H1 (cell line): ENCODE data around the gene ELFN1. TPM values are rescaled to one million over a fixed set of nuclear protein-coding genes. Genes with fewer than 3 reads are reported as not detected.

ENCODE experiments used
- BACH1 ChIP-seq: IDR thresholded peaks from 2 replicates; pipeline ENCODE4 v1.6.1; 2012; ENCODE audit warnings: low read length, improper control_type of control experiment
- CHD2 ChIP-seq: IDR thresholded peaks from 2 replicates; pipeline ENCODE4 v1.6.1; 2012; ENCODE audit warnings: low read length, improper control_type of control experiment
- CHD7 ChIP-seq: fragments of 300-600 bp; sonication (generic); IDR thresholded peaks from 2 replicates; pipeline ENCODE4 v1.7.1; 2012; ENCODE audit warnings: low read length, moderate library complexity, mild to moderate bottlenecking, inconsistent platforms; ENCODE audit not compliant: insufficient replicate concordance
- HDAC2 ChIP-seq, 2 experiments: fragments of 300-600 bp in 1 of 2; sonication (generic) in 1 of 2; IDR thresholded peaks; 2 replicates each; pipeline ENCODE4 v1.6.1; 2011 to 2012; ENCODE audit warnings: low read depth in 2 of 2, low read length in 2 of 2, mild to moderate bottlenecking in 2 of 2, moderate library complexity in 2 of 2, borderline replicate concordance in 1 of 2, inconsistent platforms in 1 of 2
- SP4 ChIP-seq: IDR thresholded peaks from 2 replicates; pipeline ENCODE4 v1.6.1; 2012; ENCODE audit warnings: low read length, inconsistent platforms
- TAF1 ChIP-seq: IDR thresholded peaks from 2 replicates; pipeline ENCODE4 v1.6.1; 2011; ENCODE audit warnings: mild to moderate bottlenecking, low read depth, low read length
- polyA plus RNA-seq, 7 experiments: library from polyadenylated mRNA; depleted of rRNA in 3 of 7; stranded (reverse) in 5 of 7; unstranded in 2 of 7; fragments of >200 nt in 5 of 7; fragments of 200-250 nt in 2 of 7; gene quantifications; 1 replicate in 5 of 7; 2 replicates in 1 of 7; 4 replicates in 1 of 7; pipeline versions ENCODE4 v1.2.1 to v1.2.3, GENCODE V29; 2011 to 2013; ENCODE audit warnings: missing spikeins in 2 of 7, mixed read lengths in 2 of 7
- total RNA-seq: library from RNA; stranded (reverse); fragmentation: NEBNext Ultra II Directional; extraction: Animal tissue kit (Norgen Biotek cat#: 25700); gene quantifications from 2 replicates; pipeline ENCODE4 v1.2.1, GENCODE V29; 2021

ELFN1 gene
- total and polyA plus RNA-seq, 2 of the 8 experiments (the other 6 are each of a cell fraction or from before 2014, with no cell fraction given), result 2.0 to 4.5 TPM

- no peak for TF ChIP-seq CHD7
- TF ChIP-seq BACH1, result no peak
- no peak for TF ChIP-seq HDAC2 (IDR thresholded peaks at IDR 0.05; ENCODE audit: borderline replicate concordance in 1 of 2, low read depth in 2 of 2, low read length in 2 of 2)
- no peak for TF ChIP-seq CHD2
- no peak for TF ChIP-seq SP4
- no peak for TF ChIP-seq TAF1
Observed at GRCh38 chr7:1709281-1709680, 39.2 kb downstream of the ELFN1 start (continued).
